GM19043 (cell line): ENCODE data around the gene N4BP2L1.
"Not testable (repeated sequence)": the region's sequence is repeated elsewhere in the genome, so short reads cannot be mapped to it uniquely, and the experiment has no call there.

Experiments
- ATAC-seq: cut with Tn5 transposase; IDR thresholded peaks from one replicate; pipeline ENCODE4 v1.9.1; 2021; ENCODE audit warnings: low read depth; ENCODE audit not compliant: unreplicated experiment

The N4BP2L1 gene

DNA sequence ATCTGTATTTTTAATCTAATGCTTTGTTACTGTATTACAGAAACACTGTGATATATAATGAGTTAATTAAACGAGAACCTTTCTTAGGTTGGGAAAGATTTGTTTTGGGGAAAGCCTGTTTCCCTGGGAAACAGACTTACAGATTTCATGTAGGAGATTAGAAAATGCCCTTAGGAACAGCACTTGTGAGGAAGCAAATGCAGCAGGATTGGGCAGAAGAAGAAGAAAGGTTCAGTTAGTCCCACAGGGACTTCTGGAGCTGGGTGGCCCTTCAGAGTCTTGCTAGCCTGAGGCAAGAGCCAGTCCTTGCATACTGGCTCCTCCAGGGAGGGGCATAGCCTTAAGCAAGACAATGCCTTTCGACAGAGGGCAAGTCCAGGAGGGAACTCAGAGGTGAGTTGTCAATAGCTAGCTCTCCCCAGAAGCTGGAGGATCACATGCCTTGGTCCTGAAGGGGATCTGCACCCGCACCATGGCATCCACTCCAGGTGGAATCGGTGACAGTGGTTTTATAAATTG is 36.8 kb downstream of the N4BP2L1 start:
- no peak for ATAC-seq

DNA sequence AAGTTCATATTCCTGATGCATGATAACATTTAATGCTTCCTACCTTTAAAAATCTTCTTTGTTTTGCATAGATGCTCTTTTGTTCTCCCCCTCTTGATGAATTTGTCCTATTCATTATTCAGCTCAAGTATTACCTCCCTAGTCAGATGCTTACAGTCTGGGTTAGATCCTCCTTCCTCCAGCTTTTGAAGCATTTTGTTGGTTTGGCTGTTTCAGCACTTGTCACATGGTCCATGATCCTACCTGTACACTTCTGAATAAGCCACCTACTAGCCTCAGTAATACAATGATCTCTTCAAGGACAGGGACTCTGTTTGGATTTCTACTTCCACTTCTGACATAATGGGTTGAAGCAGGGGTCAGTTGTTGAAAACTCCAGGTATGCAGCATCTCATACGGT is 37.4 kb downstream of the N4BP2L1 start:
- ATAC-seq = no peak

DNA sequence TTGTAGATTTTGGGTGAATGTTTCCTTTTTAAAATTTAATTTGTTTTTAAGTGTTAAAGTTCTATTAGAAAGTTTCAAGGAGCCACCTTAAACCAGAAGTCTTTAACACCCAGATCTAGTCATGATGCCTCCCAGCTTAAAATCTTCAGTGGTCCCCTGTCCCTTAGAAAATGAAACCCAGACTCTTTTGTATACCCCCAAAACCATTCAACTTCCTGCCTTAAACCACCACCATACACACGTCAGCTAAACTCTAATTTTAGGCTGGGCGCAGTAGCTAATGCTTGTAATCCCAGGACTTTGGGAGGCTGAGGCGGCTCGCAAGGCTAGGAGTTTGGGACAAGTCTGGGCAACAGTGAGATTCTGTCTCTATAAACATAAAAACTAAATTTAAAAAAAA is 37.9 kb downstream of the N4BP2L1 start:
- ATAC-seq = peak; percentile 58

DNA sequence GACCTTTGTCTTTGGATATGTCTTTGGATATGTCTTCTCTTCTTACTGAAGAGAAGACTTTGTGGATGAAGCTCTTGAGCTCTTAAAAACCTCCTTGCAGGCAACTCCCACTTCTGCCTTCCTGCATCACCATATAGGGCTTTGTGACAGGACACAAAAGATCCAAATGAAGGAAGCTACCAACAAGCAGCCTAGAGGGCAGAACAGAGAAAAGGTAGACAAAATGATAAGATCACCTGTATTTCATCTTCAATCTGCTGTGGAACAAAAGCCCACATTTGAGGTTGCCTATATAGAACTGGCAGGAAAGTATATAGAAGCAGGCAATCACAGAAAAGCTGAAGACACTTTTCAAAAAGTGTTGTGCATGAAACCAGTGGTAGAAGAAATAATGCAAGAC is 42.5 kb downstream of the N4BP2L1 start:
- ATAC-seq = no peak

DNA sequence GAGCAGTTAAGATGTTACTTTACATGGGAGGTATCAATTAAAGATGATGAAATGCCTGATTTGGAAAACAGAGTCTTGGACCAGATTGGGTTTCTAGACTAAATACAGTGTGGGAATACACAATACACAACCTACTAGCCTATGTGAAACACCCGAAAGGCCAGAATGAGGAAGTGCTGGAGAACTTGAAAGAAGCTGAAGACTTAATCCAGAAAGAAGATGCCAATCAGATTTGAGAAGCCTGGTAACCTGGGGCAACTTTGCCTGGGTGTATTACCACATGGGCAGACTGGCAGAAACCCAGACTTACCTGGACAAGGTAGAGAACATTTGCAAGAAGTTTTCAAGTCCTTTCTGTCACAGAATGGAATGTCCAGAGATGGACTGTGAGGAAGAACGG is 43.2 kb downstream of the N4BP2L1 start:
- ATAC-seq = no peak

DNA sequence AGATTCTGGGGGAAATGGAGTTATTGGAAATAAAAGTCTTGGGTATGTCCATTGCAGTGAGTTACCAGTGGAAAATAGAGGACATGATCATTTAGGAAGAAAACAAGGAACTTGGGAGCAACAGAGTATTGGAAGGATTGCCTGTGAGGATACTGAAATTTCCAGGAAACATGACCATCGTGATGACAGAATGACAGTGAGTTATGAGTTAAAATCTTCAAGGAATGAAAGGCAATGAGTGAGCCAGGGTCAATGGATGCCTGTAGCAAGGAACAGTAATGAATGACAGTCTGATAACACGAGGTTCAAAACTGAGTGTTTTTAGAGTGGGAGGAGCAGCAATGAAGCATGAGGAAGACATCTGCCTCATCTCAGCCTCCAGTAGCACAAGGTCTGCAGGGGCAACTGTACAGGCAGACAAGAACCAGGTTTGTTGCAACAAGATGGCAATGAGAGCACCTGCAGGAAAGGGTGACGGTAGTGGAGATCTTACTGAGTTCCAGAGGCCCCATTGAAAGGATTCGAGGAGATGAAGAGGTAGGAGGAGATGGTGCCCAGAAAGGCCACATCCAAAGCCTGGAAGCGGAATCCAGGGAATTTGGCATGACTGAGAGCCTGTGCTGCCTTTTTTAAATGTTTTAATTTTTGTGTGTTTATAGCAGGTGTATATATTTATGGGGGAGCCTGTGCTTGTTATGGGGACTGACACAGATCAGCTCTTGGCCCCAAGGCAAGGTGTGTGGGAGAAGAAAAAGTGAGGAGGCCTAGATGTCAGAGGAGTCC is 43.9 kb downstream of the N4BP2L1 start:
- no peak for ATAC-seq

DNA sequence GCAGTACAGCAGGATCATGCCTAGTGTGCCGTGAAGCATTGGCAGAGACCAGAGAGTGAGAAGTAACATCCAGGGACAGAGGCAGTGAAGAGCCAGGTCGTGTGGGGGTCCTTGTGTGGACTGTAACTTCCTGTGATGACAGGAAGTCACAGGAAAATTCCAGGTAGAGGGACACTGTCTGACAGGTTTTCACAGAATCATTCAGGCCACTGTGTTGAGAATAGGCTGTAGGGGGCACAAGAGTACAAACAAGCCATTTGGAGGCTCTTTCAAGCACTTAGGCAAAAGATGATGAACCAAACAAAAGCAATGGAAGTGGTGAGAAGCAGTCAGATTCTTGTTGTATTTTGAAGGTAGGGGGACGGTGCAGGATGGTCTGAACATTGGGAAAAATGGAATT is 46.4 kb downstream of the N4BP2L1 start:
- no peak for ATAC-seq

DNA sequence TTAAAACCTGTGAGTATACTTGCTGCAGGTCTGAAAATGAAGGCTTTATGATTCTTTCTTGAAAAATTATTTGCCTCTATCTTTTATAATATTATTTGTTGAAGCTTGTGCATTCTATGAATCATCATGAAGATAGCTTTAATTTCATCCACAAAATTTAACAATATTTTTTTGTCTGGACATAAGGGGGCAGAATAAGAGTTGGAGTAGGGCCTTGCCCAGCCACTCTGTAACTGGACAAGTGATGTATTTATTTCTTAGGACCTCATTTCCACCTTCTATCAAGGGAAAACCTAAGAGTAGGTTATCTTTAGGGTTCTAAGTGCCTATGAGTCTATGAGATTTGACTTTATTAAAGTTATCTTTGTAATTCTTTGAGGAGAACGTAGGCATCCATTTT is 49.9 kb downstream of the N4BP2L1 start:
- no peak for ATAC-seq

DNA sequence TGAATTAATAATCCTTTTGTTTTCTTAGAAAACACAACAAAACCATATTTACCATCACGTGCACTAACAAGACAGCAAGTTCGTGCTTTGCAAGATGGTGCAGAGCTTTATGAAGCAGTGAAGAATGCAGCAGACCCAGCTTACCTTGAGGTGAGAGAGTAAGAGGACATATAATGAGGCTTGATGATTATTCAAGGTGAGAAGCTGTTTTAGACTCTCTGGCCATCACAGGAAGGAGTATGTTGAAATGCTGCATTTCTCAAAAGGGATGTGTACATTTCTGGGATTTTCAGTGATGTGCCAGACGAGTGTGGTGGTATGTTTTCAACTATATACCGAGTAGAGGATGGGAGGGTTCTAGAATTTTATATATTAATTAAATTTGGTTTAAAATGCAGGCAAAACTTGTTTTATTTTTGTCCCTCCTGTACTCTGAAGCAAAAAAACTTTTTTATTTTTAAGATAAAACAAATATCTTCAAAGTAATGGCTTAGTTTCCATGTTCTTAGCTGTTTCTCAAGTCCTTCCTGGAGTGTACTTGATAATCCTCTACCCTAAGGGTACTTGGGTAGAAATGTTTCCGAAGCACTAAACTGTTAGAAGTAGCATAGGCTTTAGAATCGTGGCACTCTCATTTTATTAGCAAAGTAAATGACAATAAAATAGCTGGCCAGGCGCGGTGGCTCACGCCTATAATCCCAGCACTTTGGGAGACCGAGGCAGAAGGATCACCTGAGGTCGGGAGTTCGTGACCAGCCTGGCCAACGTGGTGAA is 51.1 kb downstream of the N4BP2L1 start:
- no peak for ATAC-seq

DNA sequence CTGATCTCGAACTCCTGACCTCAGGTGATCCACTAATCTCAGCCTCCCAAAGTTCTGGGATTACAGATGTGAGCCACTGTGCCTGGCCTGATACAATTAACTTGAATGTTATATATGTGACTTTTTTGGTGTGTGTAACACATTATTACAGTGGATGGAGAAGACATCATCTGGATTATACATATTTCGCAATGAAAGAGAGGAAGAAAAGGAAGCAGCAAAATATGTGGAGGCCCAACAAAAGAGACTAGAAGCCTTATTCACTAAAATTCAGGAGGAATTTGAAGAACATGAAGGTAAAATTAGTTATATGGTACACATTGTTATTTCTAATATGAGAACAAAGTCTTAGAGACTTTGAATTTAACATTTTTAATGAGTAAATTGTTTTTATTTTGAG is 57.1 kb downstream of the N4BP2L1 start:
- no peak for ATAC-seq

DNA sequence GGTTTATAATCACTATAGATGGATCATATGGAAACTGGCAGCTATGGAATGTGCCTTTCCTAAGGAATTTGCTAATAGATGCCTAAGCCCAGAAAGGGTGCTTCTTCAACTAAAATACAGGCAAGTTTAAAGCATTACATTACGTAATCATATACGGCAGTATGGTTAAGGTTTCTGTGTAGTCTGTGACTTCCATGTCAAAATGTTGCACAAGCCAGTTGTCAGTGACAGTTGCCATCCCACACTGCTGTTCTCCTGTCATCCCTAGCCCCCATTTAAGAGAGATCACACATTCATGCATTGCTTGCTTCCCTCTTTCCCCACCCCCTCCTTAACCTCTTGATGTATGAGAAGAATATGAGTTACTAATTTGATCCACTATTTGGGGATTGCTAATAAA is 65.4 kb downstream of the N4BP2L1 start:
- no peak for ATAC-seq

DNA sequence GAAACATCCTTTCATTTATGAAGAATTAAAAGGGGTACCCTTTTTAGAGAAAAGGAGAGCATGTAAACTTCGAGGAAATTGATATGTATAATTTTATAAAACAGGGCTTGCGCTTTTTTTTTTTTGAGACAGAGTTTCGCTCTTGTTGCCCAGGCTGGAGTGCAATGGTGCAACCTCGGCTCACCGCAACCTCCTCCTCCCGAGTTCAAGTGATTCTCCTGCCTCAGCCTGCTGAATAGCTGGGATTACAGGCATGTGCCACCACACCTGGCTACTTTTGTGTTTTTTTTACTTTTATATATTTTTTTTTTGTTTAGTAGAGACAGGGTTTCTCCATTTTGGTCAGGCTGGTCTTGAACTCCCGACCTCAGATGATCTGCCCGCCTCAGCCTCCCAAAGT is 72.0 kb downstream of the N4BP2L1 start:
- ATAC-seq = not testable (repeated sequence)

DNA sequence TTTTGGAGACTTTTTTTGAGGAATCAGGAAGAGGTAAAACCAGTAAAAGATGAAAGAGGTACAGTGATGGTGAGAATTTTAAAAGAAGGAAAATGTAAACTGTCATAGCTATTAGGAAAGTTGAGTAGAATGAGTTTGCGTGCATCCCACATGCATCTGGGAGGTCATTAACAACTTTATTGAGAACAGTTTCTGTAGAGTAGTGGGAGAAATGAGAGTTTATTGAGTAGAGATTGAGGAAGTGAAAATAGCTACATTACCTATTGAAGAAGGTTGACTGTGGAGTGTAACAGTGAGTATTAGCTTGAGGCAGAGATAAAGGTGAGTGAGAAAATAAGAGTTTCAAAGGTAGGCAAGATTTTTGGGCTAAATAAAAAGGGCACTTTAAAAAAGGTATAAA is 73.9 kb downstream of the N4BP2L1 start:
- ATAC-seq = peak; percentile 70

DNA sequence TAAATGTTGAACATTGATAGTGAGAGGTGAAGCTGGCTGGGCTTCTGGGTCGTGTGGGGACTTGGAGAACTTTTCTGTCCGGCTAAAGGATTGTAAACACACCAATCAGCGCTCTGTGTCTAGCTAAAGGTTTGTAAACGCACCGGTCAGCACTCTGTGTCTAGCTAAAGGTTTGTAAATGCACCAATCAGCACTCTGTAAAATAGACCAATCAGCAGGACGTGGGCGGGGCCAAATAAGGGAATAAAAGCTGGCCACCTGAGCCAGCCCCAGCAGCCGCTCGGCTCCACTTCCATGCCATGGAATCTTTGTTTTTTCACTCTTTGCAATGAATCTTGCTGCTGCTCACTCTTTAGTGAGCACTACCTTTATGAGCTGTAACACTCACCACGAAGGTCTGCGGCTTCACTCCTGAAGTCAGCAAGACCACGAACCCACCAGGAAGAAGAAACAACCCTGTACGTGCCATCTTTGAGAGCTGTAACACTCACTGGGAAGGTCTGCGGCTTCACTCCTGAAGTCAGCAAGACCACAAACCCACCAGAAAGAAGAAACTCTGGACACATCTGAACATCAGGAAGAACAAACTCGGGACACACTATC is 77.0 kb downstream of the N4BP2L1 start:
- ATAC-seq = not testable (repeated sequence)
